NCI-H128 (cell line): Measurements from ENCODE around the gene VPS51.

ENCODE experiments used
- DNase-seq: peaks from one replicate; lab custom pipeline; 2025; ENCODE audit not compliant: unreplicated experiment; lab: John Stamatoyannopoulos, UW

Gene VPS51

GRCh38 chr11:65104628-65105027, 8.6 kb downstream of the VPS51 start:
- DNase-seq = no peak

GRCh38 chr11:65107078-65107477, 11.1 kb downstream of the VPS51 start:
- no peak for DNase-seq

- DNase-seq = no peak
Measured at GRCh38 chr11:65107751-65108468, 11.9 kb downstream of the VPS51 start.

GRCh38 chr11:65108469-65109123, 12.6 kb downstream of the VPS51 start:
- no peak for DNase-seq

- no peak for DNase-seq
Measured at GRCh38 chr11:65109231-65110198, 13.5 kb downstream of the VPS51 start.

- DNase-seq = peak; percentile 80
Measured at GRCh38 chr11:65110354-65110861, 14.4 kb downstream of the VPS51 start.

- no peak for DNase-seq
Measured at GRCh38 chr11:65111159-65111743, 15.2 kb downstream of the VPS51 start.

- DNase-seq = peak; percentile 97
Measured at GRCh38 chr11:65111744-65112545, 15.9 kb downstream of the VPS51 start, which contains the start of gene TM7SF2. Gene TM7SF2 (plus strand): TSS chr11:65111872. CDS start chr11:65112016, 144 bp downstream.

- DNase-seq = peak; percentile 27
Measured at GRCh38 chr11:65112546-65113360, 16.7 kb downstream of the VPS51 start.

- DNase-seq = no peak
Measured at GRCh38 chr11:65113361-65113756, 17.3 kb downstream of the VPS51 start.

GRCh38 chr11:65113839-65114238, 17.8 kb downstream of the VPS51 start:
- no peak for DNase-seq

- DNase-seq = no peak
Measured at GRCh38 chr11:65114538-65115171, 18.6 kb downstream of the VPS51 start.

- no peak for DNase-seq
Measured at GRCh38 chr11:65115361-65116082, 19.5 kb downstream of the VPS51 start.

GRCh38 chr11:65116370-65117205, 20.6 kb downstream of the VPS51 start:
- DNase-seq = no peak

- DNase-seq = peak; percentile 99
Measured at GRCh38 chr11:65117206-65118096, 21.4 kb downstream of the VPS51 start, which contains the start of gene ZNHIT2. Gene ZNHIT2 (minus strand): TSS chr11:65117701. CDS start chr11:65117653, 48 bp downstream.
